ENCODE results near the gene ST7.

DNA sequence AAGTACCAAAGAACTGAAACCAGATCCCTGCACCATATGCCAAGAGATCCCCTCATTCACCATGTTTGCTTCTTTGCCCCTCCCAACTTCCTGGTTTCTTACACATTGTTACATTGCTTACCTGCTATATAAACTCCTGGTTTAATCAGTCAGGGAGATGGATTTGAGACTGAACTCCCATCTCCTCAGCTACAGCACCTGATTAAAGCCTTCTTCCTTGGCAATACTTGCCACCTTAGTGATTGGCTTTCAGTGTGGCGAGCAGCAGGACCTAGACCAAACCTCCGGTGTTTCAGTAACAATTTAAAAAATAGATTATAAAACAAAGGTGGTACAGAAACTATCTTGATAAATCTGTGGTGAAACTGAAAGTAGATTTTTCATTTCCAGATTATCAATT, 122.6 kb downstream of the ST7 start:
- TF ChIP-seq CTCF (IDR thresholded peaks at IDR 0.05) (no peak), POLR2A (IDR thresholded peaks at IDR 0.05) (no peak)
